Measurements from ENCODE around the gene KDM4C.
"Not testable (repeated sequence)": the region's sequence is repeated elsewhere in the genome, so short reads cannot be mapped to it uniquely, and the experiment has no call there.

The KDM4C gene

DNA sequence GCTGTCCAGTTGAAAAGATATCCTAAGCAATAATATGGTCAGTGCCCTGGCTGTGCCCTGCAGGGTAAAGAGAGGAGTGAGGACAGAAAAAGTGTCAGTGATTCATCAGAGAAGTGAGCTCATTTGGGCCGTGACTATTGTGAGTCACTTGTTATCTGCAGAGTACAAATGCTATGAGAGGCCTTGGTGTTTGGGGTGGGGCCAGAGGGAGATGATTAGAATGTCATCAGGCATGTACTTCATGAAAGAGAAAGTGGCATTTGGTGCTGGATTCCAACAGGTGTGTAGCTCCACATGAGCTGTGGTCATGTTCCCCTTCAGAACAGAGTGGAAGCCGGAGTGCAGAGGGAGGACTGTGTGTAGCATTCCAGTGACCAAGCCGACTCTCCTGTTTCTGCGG lies 174.1 kb downstream of the KDM4C start:
- DNase-seq (ENCODE audit: low spot score): peak; percentile 8

DNA sequence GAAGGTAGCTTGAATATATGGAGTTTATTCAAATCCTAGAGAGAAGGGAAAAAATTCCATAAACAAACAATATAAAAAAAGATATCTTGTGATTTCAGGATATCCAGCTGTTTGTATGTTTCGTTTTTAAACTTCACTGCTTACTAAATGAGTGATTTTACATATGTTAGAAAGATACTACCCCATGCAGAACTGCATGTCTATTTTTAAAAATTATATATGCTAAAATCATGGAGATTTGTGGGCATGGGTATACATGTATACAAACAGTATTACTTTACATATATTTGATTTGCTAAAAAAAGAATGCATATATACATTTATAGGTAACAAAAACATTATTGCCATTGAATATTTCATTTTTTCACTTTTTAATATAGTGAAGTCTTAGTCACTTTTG lies 178.3 kb downstream of the KDM4C start:
- DNase-seq (ENCODE audit: low spot score): no peak

DNA sequence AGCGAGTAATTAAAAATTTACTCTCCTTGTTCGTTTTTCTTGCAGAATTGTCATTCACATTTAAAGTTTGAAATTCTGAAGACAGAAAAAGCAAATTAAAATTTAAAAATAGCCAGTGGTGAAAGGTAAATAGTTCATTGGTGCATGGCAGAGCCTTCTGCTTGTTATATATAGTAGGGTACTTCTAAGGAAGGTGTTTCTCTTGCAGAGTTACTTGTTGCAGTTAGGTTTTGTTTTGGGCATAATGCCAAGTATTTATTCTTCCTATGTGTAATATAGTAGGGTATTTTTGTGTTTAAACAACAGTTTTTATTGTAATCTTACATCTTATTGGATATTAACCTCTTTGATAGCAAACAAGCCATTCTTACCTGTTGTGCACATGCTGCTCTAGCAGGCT lies 179.4 kb downstream of the KDM4C start:
- no peak for DNase-seq (ENCODE audit: low spot score)

DNA sequence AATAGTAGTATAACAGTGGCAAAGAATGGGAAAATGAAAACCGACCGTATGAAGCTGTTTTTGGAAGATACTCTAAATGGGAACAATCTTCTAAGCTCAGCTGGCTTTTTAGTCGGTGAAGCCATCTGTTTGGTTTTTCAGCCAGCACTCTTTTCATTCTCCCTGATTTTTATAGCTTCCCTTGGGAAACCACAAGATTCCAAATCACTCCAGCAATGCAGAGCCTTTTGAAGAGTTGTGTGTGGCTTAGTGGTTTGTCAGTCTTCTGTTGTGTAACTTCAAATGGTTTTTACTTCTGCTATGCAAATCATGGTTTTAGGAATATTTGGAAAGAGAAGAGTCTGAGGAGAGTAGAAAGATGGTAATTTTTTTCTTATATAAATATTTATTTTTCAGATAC lies 180.7 kb downstream of the KDM4C start:
- DNase-seq (ENCODE audit: low spot score): no peak

DNA sequence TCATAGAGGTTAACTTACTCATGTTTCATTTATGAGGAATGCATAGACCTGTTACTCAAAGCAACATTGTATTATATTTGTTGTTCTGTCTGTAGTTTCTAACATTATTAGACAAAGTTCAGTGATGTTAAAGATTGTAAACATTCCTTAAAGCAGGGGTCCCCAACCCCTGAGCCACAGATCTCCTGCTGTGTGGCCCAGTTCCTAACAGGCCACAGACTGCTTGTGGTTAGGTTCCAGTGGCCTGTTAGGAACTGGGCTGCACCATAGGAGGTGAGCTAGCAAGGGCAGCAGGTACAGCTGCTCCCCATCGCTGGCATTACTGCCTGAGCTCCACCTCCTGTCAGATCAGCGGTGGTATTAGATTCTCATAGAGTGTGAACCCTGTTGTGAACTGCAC lies 181.1 kb downstream of the KDM4C start:
- no peak for DNase-seq (ENCODE audit: low spot score)

DNA sequence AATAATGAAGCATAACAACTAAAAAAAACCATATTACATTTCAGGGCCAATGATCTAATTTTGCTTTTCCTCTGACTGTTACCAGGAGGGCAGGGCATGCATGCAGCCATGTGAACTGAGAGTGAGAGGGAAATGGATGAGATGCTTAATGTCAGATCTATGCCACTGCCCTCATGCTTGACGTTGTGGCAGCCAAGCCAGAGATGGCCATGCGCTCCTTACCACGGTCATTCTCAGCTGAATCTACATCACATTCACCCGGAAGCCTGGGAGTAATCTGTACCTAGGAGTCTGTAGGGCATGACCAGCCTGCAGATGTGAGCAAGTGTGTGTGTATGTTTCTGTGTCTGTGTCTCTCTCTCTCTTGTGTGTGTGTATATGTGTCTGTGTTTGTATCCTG lies 183.7 kb downstream of the KDM4C start:
- DNase-seq (ENCODE audit: low spot score): no peak

DNA sequence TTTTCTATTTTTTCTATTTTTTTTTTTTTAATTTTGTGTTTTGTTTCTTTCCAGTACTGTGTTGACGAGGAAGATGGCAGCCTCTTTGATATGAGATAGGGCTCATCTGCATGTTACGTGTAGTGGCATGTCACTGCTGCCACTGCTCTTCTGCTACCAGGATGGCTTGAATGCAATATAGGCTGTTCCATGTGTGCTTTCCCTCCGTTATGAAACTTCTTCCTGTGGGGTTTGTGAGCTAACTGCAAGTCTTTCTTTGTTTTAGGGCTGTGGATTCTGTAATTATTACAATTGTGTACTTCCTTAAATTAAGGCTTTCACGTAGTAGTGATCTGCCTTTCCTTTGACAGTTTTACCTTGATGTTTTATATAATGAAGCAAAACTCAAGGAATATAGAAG lies 184.6 kb downstream of the KDM4C start:
- DNase-seq (ENCODE audit: low spot score): no peak

DNA sequence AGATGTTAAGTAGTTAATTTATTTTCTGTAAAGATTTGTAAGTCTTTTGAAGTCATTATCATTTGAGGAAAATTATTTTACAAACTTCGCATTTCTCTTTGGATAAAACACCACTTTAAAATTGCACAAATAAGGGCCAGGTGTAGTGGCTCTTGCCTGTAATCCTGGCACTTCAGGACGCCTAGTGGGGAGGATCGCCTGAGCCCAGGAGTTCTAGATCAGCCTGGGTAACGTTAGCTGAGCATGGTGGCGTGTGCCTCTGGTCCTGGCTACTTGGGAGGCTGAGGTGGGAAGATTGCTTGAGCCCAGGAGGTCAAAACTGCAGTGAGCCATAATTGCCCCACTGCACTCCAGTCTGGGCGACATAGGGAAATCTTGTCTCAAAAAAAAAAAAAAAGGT lies 185.5 kb downstream of the KDM4C start:
- DNase-seq (ENCODE audit: low spot score): no peak

DNA sequence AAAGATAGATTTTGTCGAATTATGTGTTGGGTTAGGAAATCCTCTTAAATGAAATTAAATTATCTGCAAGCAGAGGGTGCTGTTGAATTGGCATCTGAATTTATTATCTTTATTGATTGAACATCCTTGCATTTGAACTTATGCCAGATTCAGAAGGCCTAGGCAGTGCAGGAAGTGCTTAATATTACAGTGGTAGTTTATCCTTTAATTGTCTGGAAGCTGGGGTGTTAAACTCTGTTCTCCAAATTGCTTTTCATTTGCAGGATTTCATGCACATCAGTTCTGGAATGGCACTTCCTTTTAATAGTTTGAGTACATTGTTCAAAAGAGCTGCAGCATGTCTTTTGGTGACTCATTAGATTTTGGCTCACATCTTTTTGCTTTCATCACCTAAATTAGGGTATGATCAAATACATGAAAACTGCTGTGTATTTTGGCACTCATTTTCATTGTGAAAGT lies 186.3 kb downstream of the KDM4C start:
- no peak for DNase-seq (ENCODE audit: low spot score)

DNA sequence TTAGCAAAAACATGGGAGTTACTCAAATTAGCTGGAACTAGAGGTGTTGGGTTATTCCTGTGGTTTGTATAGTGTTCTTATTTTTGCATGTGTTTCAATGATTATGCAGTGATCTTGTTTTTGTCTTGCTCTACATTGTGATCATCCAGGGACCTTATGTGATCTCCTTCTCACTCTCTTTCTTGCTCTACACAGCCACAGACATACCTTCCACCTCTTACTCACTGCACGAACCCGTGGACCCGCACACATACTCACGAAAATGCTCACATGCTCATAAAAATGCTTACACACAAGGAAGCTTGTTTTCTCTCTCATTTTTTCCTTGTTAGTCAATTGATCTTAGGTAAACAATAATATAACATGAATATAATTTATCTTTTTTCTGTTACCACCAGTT lies 187.1 kb downstream of the KDM4C start:
- DNase-seq (ENCODE audit: low spot score): no peak

DNA sequence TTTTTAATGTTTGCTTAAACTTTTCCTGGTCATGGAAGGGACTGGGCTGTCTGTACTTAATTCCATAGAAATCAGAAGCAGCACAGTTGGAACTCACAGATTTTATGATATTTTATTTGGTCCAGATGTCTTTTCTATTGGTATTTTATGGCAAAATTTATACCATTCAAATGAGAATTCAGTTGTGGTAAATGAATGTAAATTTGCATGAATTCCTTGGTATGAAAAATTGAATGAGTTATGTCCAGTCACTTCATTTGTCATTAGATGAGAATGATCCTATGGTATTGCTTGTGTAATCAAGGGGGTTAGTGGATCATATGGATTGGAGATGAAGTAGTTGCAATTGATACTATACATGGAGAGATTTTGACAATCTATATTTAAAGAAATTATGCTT lies 188.0 kb downstream of the KDM4C start:
- no peak for DNase-seq (ENCODE audit: low spot score)

DNA sequence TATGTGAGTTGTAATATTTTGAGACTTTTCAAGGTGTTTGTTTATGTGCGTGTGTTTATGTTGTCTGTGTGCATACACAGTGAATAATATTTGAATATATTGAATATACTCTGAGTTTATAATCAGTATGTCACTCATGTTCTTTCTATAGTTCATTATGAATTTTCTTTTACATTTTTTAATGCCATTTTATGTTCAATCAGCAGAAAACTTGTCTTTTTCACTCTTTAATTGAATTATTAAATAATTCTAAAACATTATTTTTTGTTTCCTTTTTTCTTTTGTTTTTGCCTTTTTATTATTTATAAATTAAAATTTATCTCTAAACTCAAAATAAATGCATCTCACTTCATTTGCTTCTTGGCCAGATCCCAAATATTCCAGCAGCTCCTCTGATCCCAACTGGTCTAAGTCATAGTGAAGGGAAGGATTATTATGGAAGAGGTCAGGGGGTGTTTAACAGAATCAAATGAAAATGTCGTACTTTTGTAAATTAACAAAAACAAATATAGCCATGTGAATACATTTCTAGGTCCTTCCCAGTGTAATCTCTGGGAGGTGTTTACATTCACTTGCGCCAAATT lies 188.9 kb downstream of the KDM4C start:
- no peak for DNase-seq (ENCODE audit: low spot score)

DNA sequence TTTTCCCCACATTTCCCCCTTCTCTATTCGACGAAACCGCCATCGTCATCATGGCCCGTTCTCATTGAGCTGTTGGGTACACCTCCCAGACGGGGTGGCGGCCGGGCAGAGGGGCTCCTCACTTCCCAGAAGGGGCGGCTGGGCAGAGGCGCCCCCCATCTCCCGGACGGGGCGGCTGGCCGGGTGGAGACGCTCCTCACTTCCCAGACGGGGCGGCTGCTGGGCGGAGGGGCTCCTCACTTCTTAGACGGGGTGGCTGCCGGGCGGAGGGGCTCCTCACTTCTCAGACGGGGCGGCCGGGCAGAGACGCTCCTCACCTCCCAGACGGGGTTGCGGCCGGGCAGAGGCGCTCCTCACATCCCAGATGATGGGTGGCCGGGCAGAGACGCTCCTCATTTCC lies 191.1 kb downstream of the KDM4C start:
- not testable (repeated sequence) for DNase-seq (ENCODE audit: low spot score)

DNA sequence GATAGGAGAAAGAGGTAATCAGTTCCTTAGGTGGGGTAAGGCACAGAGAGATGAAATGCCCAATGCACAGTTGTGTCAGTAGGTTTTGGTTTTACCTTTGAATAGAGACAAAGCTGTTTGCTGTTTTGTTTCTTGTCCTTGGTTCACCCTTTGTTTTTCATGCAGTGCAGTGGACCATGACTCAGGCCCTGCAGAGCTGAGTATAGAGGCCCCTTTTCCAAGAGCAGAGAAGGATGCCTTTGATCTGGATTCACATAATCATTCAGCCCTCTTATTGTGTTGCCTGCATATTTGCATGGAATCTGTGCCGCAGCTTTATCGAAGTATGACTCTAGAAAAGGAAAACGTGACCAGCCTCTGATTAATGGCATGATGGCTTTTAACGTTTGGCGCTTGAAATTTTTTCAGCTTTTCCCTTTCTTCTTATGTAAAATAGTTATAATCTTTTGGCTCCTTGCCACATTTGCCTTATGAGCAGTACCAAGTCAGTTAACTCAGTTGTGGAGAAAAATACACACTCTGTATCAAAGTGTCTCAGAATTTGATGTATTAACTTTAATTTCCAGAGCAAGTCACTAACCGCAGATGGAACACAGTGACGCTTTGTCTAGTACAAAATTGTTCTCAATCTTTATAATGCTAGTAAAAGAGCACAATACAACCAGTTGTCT lies 197.6 kb downstream of the KDM4C start:
- peak; percentile 4 for DNase-seq (ENCODE audit: low spot score)

DNA sequence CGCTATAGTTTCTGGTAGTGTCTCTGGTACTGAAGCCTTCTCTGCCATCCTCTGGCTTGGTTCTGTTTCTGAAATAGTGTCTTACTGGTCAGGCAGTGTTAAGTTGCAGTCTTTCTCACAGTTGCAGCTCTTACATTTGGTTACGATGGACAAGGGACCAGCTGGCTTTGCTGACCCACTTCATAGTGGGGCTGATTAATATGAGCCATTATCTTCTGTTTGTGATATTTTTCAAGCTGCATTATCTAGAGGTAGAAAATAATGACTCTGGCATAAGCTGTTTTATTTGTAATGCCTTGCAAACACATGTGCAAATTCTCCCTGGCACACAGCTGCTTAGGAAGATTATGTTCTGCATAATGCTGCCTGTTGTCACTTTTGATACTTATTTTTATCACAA lies 199.1 kb downstream of the KDM4C start:
- no peak for DNase-seq (ENCODE audit: low spot score)

DNA sequence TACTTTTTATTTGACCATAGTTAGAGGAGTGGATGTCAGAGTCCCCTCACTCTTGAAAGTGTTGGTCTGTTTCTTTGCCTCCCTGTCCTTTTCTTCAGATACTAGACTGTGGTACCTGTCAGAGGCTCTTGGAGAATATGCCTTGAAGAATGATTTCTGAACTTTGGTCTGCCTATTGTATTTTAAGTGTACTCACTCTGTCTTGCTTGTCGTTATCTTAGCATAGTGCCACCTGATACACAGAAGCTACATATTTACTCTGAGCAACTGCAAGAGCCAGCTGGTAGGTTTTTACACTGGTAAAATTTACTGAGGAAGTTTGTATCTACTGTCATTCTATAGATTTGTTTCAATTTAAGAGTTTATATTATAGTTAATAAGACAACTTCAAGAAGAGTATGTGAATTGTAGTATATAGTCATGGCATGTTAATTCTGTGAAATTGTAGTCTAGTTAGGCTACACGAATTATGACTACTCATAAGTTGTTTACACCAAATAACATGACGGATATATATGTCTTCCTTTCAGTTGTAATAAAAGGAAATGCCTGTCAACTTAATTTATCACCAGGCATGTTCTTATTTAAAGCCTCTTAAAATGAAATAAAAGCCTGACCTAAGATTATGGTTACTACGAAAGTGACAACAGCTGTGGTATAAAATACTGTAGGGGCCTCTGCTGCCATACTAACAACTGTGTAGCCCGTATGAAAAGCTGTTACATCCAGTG lies 201.7 kb downstream of the KDM4C start:
- no peak for DNase-seq (ENCODE audit: low spot score)

DNA sequence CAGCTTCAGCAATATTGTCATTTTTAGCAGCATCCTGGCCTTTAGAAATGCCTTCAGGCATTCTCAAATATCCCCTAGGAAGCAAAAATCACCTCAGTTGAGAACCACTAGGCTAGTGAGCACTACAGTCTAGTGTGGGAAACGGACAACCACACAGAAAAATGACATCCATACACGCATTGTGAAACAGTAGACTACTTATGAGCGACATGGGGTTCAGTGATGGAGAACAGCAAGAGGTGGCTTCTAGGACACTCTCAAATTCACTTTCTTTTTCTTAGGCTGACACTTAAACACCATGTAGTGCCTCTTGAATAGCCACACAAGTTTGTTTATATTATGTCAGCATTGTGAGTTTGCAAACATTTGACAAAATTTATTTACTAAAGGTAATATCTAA lies 203.0 kb downstream of the KDM4C start:
- DNase-seq (ENCODE audit: low spot score): no peak

DNA sequence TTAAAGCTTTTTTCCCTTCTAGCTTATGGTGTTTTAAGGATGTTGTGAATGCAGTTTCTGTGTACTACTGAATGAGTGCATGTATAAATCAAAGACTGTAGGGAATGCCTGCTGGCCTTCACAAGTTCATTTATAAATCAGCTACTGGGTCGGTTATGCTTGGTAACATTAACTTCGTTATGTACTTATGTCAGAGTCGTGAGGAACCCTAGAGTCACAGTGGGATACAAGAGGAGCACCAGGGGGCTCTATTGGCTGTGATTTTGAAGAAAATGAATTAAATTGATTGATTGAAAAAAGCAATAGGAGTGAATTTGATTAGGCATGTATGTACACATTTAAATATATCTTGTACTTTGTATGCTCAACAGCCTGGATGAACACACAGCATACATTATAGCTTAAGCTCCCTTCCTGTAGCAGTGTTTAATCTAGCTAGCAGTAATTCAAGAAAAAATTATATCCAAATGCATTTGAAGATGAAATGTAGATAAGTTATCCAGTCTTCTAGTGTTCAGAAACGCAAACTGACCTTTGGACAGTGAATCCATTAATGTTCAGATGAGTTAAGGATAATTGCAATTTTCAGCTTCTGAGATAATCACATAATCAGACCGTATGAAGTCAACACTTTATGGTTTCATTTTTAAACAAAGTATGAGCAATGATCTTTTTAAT lies 204.2 kb downstream of the KDM4C start:
- no peak for DNase-seq (ENCODE audit: low spot score)

DNA sequence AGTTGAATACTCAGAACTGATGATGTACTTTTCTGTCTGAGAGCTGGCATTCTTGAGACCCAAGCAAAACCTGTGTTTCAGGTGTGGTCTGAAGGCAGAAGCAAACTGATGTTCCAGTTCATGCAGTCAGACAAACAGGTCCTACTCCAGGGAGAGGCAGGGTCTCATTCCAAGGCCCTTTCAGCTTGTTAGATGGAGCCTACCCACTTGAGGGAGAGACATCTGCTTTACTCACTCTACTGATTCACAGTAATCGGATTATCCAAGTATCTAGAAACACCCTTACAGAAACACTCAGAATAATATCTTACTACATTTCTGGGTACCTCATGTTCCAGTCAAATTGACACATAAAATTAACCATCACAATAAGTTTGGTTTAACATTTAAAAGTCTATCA lies 207.8 kb downstream of the KDM4C start:
- no peak for DNase-seq (ENCODE audit: low spot score)

DNA sequence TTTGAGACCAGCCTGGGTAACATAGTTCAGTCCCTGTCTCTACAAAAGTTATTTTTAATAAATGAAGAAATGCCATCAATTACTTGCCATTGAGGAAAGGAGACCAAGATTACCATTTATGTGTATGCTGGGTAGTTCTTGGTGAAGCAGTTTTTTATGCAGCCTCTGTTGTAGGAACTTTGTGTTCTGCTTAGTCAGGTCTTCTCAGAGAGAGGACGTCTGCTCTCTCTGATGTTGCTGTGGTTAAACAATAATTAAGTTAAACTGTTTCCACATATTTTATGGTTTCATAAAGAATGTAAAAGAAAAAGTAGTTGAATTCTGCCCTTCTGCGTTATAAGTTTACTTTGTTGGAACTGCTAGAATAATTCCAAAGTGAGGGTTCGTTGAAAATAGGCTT lies 210.5 kb downstream of the KDM4C start:
- no peak for DNase-seq (ENCODE audit: low spot score)

DNA sequence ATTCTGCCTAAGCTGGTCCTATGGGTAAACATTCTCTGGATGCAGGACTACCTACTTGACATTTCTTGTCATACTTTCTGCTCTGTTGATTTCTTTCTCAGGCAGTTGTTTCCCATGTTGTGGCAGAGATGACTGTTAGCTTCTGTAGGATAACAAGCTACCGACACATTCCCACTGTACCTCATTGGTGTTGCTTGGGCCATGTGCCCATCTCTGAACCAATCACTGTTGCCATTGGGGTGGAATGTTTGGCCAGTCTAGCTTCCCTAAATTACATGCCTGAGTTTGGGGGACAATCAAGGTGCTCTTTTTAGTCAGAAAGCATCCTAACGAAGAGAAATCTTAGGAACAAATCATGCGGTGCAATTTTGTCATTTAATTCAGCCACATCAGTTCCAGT lies 212.0 kb downstream of the KDM4C start:
- DNase-seq (ENCODE audit: low spot score): no peak

DNA sequence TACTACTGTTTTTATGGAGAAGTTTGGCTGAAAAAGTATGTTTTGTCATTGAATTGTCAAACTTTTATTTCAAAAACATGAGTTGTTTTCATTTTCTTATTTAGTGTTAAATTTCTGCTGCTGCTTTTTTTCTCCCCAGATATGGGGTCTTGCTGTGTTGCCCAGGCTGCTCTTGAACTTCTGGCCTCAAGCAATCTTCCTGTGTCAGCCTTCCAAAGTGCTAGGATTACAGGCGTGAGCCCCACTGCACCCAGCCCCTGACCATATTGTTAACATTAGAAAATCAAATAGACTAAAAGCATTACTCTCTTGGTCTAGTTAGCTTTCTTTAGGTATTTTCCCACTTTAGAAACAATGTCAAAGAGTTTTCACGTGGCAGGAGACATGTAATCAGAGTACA lies 215.3 kb downstream of the KDM4C start:
- no peak for DNase-seq (ENCODE audit: low spot score)

DNA sequence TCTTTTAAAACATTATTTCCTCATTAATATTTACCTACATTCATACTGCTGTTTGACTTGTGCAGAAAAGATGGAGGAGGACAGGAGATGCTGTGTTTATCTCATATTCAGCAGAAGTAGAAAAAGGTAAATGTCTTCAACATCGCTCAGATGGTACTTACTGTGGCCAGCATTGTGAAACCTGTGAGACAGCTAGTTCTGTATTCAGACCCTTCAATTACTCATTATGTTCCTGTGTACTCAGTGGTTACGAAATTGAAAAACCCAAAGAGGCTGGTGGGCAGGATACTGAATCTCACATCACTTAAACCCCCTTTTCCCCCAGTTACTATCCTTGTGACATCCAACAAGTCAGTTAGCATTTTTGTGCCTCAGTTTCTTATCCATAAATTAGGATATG lies 216.0 kb downstream of the KDM4C start:
- no peak for DNase-seq (ENCODE audit: low spot score)
